GM21528 (cell line): ENCODE measurements around the gene FSTL5.

Experiments used
- ATAC-seq: cut with Tn5 transposase; IDR thresholded peaks from one replicate; pipeline ENCODE4 v1.9.1; 2021; ENCODE audit warnings: mild to moderate bottlenecking, moderate library complexity; ENCODE audit not compliant: unreplicated experiment, low FRiP score

The FSTL5 gene

DNA sequence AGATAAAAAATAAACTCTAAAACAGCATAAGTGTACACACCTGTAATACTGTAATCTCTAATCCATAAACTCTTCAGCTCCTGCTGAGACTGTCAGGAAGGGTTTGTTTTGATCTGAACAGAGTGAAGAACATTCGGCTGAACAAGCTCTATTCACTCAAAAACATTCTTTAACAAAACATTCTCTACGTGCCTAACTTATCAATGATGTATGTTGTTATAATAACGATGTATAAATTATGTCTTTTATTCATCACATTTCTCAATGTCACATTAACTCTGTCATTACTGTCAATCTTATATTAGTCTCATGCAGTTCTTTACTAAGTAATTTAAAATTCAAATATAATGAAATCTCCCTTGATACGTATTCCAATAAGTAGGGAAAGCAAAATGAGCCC, 280.6 kb downstream of the FSTL5 start:
- ATAC-seq: no peak

DNA sequence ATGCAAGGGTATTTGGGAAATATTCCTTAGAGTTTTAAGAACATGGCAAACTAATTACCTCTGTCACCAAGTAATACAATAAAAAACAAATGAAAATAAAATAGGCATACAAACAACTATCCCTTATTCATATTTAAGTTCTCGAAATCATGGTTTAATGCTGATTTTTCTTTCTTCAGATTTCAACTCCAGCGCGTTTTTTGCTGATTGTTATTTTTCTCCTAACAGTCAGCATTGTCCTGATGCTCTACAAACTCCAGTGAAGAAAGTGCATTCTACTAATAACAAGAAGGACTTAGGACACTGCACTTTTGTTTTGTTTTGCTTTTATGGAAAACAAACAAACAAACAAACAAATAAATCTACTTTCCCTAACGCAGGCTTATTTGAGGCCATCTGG, 282.4 kb downstream of the FSTL5 start:
- ATAC-seq: no peak

DNA sequence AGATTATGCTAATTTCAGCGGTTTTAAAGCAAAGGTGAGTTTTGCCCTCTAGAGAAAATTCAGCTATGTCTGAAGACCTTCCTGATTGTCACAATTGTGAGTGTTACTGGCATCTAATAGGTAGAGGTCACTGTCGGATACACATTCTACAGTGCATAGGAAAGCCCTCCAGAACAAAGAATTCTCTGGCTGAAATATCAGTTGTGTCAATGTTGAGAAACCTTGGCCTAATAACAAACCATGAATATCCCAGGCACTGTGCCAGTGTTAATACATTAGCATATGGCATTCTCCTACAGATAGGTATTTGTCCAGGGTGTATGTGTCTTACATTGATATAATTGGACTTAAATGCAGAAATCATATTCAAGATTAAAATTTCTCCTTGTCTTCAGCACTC, 294.3 kb downstream of the FSTL5 start:
- ATAC-seq: no peak

DNA sequence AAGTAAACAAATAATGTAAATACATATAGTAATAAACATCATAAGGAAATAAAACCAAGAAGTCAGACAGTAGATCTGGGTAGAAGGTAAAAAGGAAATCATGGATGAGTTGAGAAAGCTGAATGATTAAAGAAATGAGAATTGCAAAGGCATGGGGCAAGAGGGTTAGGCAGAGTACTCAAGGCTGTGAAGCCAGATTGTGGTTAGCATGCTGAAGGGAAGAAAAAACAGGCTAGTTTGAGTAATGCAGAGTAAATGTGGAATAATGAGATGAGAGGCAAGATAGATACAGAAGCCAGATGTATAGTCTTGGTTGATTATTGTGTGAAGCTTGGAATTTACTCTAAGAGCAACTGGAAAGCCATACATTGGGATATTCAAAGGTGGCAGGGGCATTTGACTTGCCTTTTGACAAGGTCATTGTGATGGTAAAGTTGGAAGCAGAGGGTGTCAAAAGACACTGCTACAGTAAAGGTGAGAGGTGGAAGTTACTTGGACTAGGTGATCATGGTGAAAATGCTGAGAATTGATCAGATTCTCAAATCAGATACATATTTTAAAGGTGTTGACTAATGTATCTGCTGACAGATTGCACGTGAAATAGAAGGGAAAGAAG, 307.0 kb downstream of the FSTL5 start:
- ATAC-seq: no peak

DNA sequence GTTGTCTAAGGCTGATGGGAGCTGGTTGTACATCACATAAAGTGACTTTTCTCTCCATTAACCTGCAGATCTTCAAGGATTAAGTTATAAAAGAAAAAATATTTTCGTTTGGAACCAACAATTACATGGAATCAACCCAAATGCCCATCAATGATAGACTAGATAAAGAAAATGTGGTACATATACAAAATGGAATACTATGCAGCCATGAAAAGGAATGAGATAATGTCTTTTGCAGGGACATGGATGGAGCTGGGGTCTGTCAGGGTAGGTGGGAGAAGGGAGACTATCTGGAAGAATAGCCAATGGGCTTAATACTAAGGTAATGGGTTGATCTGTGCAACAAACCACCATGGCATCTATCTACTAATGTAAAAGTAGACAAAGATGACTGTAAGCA, 313.2 kb downstream of the FSTL5 start:
- no peak for ATAC-seq

DNA sequence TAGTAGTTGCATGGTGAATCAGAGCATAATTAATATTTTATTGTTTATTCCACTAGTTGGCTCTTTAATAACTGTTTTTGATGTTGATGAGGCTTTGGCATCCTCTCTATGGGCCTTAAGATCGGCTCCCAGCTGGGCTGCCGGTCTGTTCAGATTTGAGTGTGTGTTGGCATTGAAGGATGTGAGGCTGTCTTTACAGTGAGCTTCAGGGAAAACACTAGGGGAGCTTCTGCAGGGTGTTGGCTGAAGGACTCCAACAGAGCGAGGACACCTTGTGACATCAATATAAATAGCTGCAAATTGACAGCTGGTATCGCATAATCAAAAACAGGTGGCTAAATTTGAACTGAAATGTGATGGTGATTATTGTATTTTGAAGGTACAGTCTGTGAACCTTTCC, 322.0 kb downstream of the FSTL5 start:
- ATAC-seq: no peak

DNA sequence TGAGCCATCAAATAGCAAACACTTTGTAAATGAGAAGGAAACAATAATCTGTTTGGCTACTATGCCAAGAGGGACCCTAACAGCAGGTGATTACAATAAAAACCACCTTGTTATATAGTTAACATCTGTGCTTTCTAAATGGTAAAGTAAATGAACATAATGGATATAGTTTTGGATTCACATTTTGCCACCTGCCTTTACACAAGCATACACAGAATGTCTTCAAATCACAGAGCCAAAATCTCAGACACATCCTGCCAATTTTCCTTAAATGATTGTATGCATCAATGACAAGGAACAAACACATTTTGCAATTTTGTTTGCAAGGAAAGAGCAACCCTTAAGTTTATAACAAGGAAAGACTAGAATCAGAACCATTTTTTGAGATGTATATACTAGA, 334.2 kb downstream of the FSTL5 start:
- ATAC-seq: no peak

DNA sequence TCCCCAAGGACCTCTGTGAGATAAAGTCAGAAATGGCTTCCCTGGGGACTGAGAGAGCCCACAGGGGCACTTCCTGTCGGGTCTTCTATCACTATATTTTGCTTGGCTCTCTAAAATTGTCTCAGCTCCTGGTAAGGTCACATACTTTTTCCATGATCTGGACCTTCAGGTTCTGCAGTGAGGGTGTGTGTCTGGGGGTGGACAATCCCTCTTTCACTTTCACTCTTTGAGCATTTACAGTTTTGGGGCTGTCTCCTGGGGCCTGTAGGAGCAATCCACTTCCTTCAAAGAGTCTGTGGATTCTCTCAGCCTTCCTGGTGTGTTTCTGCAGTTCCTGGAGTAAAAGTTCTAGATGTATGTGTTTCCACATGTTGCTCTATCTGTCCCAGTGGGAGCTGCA, 335.7 kb downstream of the FSTL5 start:
- ATAC-seq: no peak

DNA sequence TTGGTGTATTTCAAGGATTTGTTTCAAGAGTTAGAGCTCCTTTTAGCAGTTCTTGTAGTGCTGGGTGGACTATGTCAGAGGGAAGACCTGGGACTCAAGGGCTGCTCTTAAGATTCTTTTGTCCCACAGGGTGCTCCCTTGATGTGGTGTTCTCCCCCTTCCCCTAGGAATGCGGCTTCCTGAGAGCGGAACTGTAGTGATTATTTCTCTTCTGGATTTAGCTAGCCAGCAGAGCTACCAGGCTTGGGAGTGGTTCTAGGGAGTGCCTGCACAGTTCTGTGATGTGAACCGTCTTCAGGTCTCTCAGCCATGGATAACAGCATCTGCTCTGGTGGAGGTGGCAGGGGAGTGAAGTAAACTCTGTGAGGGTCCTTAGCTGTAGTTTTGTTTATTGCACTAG, 336.8 kb downstream of the FSTL5 start:
- no peak for ATAC-seq

DNA sequence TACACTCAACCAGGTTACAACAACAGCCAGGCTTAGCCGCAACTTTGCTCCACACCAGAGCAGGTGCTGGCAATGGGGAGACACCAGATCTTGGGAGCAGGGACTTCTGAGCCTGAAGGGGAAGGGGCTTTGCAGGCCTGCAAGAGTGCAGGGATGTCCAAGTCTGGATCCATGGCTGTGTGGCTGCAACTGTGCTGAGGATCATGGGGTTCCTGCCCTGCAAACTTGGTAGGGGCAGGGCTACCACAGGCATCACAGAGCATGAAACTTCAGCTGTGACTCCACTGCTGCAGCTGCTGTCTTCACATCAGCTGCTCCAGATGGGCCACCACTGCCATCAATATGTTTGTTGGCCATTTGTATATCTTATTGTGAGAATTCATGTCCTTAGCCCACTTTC, 340.4 kb downstream of the FSTL5 start:
- no peak for ATAC-seq

DNA sequence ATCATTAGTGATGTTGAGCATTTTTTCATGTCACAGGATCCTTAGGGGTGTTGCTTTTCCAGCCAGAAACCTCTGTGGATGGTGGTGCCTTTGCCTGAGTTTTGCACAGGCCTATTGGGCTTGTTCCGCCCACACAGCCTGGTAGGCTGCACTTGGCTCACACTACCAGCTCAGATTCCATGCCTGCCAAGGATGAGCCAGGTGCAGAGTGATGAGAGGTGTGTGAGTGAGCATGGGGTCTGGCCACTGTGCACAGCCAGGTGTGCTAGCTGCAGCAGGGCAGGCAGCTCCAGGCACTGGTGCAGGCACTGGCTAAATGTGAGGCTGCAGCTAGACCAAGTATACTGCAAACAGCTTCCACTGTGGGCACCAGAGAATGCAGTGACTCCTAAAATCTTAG, 341.6 kb downstream of the FSTL5 start:
- ATAC-seq: no peak

DNA sequence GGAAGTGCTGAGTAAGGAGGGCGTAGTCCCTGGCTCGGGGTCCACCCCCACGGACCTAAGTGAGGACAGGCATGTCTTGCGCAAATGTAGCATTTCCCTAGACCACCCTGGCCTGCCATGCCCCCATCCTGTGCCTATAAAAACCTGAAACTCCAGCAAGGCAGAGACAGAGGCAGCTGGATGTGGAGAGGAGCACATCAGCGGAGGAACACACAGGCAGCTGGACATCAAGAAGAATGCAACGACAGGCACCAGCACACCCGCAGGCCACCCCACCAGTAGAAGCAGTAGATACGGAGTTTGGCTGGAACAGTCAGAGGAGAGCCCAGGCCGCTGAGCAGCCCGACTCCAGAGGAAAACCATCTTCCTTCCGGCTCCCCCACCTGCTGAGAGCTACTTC, 345.9 kb downstream of the FSTL5 start:
- no peak for ATAC-seq

DNA sequence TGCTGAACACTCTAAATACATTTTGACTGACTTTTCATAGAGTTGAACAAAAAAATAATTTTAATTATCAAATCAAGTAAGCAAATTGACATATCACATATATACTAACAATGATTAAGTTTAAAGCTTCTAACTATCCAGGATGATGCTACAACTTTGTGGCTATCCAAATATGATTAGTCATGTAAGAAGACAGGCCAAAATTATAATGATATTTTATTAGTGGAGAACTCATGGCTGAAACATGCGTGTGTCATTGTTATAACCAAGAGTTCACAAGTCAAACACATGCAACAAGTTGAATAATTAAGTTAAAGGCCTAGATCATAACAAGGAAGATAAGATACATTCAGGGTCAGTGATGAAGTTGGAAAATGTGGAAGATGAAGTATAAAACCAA, 346.8 kb downstream of the FSTL5 start:
- ATAC-seq: no peak

DNA sequence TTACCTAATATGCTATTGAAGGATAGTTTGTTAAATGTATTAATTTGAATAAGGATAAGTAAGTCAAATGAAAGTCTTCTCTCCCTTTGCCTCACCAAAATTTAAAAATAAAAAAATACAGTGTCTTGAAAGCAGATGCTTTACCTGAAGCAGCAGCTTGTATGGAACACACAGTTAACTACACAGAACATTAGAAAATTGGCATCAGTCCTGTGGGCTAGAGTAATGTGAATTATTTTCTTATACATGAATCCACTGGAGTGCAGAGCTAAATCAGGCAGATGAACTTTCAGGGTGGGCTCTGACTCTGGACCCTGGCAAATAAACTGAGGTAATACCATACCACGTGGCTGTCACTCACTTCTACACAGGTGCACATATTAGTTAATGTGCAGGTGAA, 348.0 kb downstream of the FSTL5 start:
- no peak for ATAC-seq

DNA sequence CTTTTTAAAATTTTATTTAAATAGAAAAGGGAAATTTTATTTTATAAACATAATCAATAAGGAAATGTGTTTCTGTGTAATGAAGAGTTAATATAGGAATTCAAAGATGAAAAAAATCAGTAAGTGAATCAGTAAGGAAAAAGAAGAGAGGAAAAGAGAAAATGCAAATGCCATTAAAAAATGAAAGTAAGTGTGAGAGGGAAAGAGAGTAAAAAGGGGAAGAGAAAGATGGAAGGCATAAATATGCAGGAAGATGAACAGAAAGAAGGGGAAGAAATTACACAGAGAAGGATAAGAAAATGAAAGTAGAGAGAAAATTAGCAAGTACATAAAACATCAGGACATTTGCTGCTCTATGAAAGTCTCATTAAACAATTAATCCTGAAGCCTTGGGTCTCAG, 349.9 kb downstream of the FSTL5 start:
- no peak for ATAC-seq

DNA sequence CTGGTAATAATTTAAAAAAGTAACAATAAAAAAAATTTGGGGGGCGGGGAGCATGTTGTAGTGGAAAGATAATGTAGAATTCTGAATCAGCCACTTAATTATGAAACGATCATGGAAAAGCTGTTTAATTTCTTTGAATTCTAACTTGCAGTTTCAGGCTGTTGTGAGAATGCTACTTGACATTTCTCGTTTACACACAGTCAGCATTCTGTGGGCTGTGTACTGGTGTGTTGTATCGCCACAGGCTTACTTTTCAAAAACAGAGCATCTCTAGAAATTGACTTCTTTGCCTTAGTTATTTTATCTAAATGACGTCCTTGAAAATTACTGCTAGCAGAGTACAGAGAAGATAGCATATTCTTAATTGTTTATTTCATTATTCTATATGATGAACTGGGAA, 350.4 kb downstream of the FSTL5 start:
- ATAC-seq: no peak

DNA sequence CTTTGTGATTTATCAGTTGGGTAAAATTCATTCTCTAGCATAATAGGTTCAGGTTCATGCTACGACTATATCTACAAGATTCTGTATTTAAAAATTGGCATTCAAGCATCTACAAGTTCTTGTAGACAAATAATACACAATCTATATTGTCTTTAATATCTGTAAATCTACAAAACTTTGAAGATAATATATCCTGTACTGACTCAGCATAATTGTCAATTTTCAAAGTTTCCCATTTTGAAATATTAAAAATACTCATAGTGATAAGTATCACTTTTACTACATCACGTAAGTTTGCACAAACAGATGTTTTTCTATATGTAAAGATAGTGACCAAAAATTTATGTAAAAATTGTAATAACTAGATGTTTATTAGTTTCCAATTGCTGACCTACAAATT, 360.6 kb downstream of the FSTL5 start:
- ATAC-seq: no peak

DNA sequence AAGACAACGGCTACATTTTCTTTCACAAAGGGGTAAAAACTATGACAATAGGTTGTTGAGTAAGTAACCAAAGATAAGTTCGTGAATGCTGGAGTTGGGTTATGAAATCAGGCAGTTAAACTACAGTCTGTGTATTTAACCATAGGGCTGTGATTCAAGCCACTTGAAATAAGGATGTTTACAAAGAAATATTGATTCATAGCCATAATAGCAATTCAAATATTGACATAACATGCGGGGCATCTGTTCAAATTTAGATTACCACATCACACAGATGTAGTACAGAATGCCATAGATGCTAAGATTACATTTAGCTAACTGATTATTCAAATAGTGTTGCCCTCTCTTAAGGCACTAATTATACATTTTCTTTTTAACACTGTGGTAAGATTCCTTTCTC, 364.1 kb downstream of the FSTL5 start:
- no peak for ATAC-seq

DNA sequence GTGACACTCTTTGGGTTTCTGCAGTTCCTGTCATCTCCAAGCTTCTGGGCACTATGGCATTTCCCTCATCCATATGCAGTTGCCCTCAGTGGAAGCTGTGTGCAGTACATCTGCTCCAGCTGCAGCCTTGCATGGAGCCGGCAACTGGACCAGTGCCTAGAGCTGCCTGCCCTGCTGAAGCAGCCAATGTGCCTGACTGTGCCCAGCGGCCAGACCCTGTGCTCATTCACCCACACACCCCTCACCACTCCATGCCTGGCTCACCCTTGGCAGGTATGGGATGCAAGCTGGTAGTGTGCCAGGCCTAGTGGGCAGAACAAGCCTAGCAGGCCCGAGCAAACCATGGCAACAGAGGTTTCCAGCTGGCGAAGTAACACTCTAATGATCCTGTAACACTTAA, 370.8 kb downstream of the FSTL5 start:
- ATAC-seq: no peak

DNA sequence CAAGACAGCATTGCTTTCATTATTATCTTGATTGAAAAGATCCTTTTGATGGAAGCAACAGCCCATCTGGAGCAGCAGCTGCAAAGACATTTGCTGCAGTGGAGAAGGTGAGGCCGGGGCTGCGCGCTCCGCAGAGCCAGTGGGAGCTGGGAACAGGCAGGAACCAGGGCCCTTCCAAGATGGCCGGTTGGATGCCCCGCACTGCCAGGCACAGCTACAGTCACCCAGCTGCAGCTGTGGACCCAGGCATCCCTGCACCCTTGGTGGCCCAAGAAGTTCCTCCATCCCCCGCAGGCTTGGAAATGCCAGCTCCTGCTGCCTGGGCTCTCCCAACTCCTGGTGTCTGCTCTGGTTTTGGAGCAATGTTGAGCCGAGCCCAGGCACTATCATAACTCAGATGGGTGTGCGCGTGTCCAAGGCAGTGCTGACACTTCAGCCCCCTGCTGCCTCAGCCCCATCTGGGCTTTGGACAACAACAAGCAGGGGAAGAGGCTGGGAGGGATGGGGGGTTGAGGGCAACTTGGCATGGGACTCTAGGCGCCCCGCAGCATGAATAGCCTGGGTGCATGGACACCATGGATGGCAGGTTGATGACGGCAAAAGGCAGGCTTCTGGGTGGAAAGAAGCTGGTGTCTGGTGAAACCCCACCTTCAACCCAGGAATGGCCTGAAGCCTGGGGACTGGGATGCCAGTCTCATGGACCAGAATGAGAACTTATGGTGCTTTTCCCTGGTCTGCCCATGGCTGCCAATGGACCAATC, 371.8 kb downstream of the FSTL5 start:
- ATAC-seq: no peak

DNA sequence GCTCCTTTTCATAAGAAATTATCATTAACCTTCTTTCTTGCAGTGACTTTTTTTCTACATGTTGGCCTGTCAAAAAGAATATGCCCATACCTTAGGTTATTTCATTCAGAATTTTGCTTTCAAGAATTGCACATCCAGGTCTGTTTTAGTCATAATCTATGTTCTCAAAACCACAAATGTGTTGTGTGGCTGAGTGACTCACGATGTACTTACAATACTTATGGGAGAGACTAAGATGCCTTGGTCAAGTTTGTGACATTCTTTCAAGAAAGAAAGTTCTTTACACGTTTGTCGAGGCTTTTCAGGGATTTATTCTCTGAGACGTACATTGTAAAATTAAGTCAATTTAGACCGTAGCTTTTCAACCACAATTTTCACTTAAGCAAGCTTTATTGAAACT, 396.7 kb downstream of the FSTL5 start:
- ATAC-seq: no peak

DNA sequence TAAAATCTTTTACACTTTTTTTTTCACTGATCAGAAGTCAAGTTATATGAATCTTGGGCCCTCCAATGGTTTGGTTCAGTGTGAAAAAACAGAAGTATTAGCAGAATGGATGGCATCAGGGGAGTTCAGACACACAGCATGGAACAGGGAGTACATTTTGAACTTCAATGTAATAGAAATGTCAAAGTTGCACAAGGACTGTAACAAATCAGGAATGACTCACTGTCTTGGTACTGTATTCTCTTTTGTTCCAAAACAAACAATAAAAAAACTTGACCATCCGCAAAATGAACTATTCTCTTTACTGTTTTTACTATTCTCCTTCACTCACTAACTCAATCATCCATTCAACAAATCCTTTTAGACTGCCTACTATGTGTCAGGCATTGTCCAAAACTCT, 401.0 kb downstream of the FSTL5 start:
- ATAC-seq: no peak

DNA sequence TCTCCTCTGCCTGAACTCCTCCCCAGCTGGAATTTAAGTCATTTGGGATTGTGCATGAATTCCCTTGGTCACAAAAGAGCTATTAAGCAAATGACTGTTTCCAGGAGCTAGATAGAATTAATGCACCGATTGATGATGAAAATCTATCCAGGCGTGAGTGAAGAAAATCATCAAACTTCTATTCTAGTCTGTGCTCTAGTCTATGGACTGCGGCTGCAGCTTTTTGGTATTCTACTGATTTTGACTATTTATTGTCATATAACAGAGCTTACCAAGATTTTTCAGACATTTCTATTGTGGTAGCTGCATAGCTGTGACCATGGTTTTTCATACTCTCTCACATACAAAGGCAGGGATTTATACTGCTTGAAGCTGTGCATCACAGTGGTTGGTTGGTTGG, 403.8 kb downstream of the FSTL5 start:
- ATAC-seq: no peak
